ENCODE data around the gene FST. TPM values are rescaled to one million over a fixed set of nuclear protein-coding genes. Genes with fewer than 3 reads are reported as not detected.

FST gene
- total and polyA plus RNA-seq, 2 of the 8 experiments (the other 6 are each of a cell fraction or from before 2014, with no cell fraction given), result 16.6 to 17.5 TPM

- no peaks in the 10 kb centered on the region for H4K20me1 ChIP-seq (replicated peaks in 1 of 2; ENCODE audit: control insufficient read depth in 1 of 2, insufficient read depth in 2 of 2, low read length in 2 of 2)
- no peak overlapping the region for H3K23ac ChIP-seq (ENCODE audit: insufficient read length)
- no peaks in the 10 kb centered on the region for H3K36me3 ChIP-seq (ENCODE audit: control insufficient read depth in 2 of 4, insufficient read depth in 4 of 4, low read length in 3 of 4)
- FAIRE-seq (no peak), DNase-seq (ENCODE audit: low read depth in 1 of 2, low spot score in 2 of 2) (no peak)
- no peak overlapping the region for H4K5ac ChIP-seq (ENCODE audit: insufficient read length, low read depth, low read length)
- CTCF ChIA-PET (ENCODE audit: partially characterized antibody), result no interaction called here
- no peak overlapping the region for H2BK20ac ChIP-seq (ENCODE audit: low read length)
- H2BK12ac ChIP-seq (ENCODE audit: low read depth, low read length), result no peak overlapping the region
- H3K79me1 ChIP-seq (ENCODE audit: low read depth, low read length), result no peaks in the 10 kb centered on the region
- no peak for TF ChIP-seq KDM4A (IDR thresholded peaks at IDR 0.05; ENCODE audit: low read depth, low read length, severe bottlenecking)
- no peak for TF ChIP-seq HDAC6 (IDR thresholded peaks at IDR 0.05; ENCODE audit: low read depth, low read length)
- no peak for TF ChIP-seq CBX8 (IDR thresholded peaks at IDR 0.05; ENCODE audit: borderline replicate concordance, low read depth, low read length)
- no peak for TF ChIP-seq TAF7 (optimal IDR thresholded peaks at IDR 0.05; ENCODE audit: borderline replicate concordance, low read depth, low read length)
- no peak for TF ChIP-seq TCF12 (IDR thresholded peaks at IDR 0.05; ENCODE audit: low read depth, low read length)
- TF ChIP-seq SUZ12 (IDR thresholded peaks at IDR 0.05; ENCODE audit: low read length), result no peak
- TF ChIP-seq FOSL1 (IDR thresholded peaks at IDR 0.05; ENCODE audit: insufficient read depth, low read depth, low read length), result no peak
- no peak for TF ChIP-seq TBP (IDR thresholded peaks at IDR 0.05; ENCODE audit: low read depth, low read length)
- no peak for TF ChIP-seq SIRT6 (IDR thresholded peaks at IDR 0.05; ENCODE audit: low read length)
- no peak for TF ChIP-seq POLR2AphosphoS5 (IDR thresholded peaks at IDR 0.05; ENCODE audit: low read depth, low read length)
- no peak overlapping the region for H3K27ac ChIP-seq (ENCODE audit: low read depth, low read length)
- H3K4me2 ChIP-seq (ENCODE audit: insufficient read depth in 1 of 2, low read depth in 2 of 2, low read length in 2 of 2), result no peak overlapping the region
- H3K9me3 ChIP-seq (ENCODE audit: insufficient read depth in 2 of 2, low read depth in 1 of 2, low read length in 1 of 2), result peaks cover 9 to 22% of the 10 kb centered on the region in 2 experiments
- 89% methylated on average over 3 of the region's 3 CpGs; no CpG with 5 or more reads in 1 of the 2 experiments for whole genome bisulfite sequencing, 2 experiments (ENCODE audit: extremely low coverage in 1 of 2, insufficient coverage in 1 of 2, insufficient read length in 1 of 2, insufficient replicate concordance in 2 of 2, low coverage in 1 of 2, low lambda C conversion rate in 2 of 2, missing lambda C conversion rate in 1 of 2)
- no peak overlapping the region for H2BK120ac ChIP-seq (replicated peaks; ENCODE audit: low read depth, low read length)
- H4K8ac ChIP-seq (ENCODE audit: extremely low read depth, insufficient read depth, low read length), result no peak overlapping the region
- H3K18ac ChIP-seq (ENCODE audit: extremely low read depth, low read length), result no peak overlapping the region
- POLR2A ChIA-PET (ENCODE audit: partially characterized antibody), result no interaction called here
- H3K4ac ChIP-seq (replicated peaks; ENCODE audit: insufficient read length, low read depth, low read length), result no peak overlapping the region
- H2BK15ac ChIP-seq (ENCODE audit: low read length), result no peak overlapping the region
- H3K4me3 ChIP-seq (ENCODE audit: extremely low read depth in 1 of 4, insufficient read depth in 2 of 4, low read depth in 3 of 4, low read length in 4 of 4), result no peak overlapping the region
- H3K9ac ChIP-seq (replicated peaks in 1 of 4; ENCODE audit: extremely low read depth in 1 of 4, low read depth in 3 of 4, low read length in 3 of 4), result no peak overlapping the region
- H3K56ac ChIP-seq (replicated peaks; ENCODE audit: insufficient read length, low read depth, low read length), result no peak overlapping the region
- no peaks in the 10 kb centered on the region for H3K27me3 ChIP-seq (replicated peaks in 1 of 4; ENCODE audit: control insufficient read depth in 3 of 4, extremely low read depth in 1 of 4, insufficient read depth in 3 of 4, low read length in 3 of 4)
- no peak overlapping the region for H2BK5ac ChIP-seq (ENCODE audit: low read depth, low read length)
- no peak overlapping the region for H2AK5ac ChIP-seq (ENCODE audit: low read depth, low read length)
- H2AFZ ChIP-seq (ENCODE audit: low read length), result no peak overlapping the region
- no peak overlapping the region for H4K91ac ChIP-seq (replicated peaks; ENCODE audit: insufficient read length, low read length)
- no peaks in the 10 kb centered on the region for H3K79me2 ChIP-seq (ENCODE audit: control insufficient read depth in 1 of 2, insufficient read depth in 2 of 2, low read length in 2 of 2)
- no peak overlapping the region for H3K14ac ChIP-seq (ENCODE audit: insufficient read length)
- no peaks in the 10 kb centered on the region for H3K4me1 ChIP-seq (replicated peaks in 1 of 4; ENCODE audit: control insufficient read depth in 3 of 4, insufficient read depth in 4 of 4, low read length in 3 of 4)
- H3K23me2 ChIP-seq (ENCODE audit: low read depth, low read length), result no peaks in the 10 kb centered on the region
Observed at GRCh38 chr5:53508125-53508524, 27.7 kb downstream of the FST start.
